B cell (primary cell): ENCODE results near the gene PRDM15.

Source experiments
- EZH2 ChIP-seq: IDR thresholded peaks from 2 replicates; pipeline ENCODE4 v1.6.1; 2012; ENCODE audit warnings: borderline replicate concordance, low read depth, mild to moderate bottlenecking, moderate library complexity, low read length; ENCODE audit not compliant: insufficient read depth, poor library complexity, severe bottlenecking
- TF ChIP-seq, protein P1 (sequence below): fragments of 200-600 bp; IDR thresholded peaks from one replicate; pipeline ENCODE4 v1.8.0; 2022; ENCODE audit warnings: antibody characterized with exemption, mild to moderate bottlenecking

GRCh38 chr21:41894511-41894910, 15.4 kb upstream of the PRDM15 start:
- TF ChIP-seq, protein P1, sequence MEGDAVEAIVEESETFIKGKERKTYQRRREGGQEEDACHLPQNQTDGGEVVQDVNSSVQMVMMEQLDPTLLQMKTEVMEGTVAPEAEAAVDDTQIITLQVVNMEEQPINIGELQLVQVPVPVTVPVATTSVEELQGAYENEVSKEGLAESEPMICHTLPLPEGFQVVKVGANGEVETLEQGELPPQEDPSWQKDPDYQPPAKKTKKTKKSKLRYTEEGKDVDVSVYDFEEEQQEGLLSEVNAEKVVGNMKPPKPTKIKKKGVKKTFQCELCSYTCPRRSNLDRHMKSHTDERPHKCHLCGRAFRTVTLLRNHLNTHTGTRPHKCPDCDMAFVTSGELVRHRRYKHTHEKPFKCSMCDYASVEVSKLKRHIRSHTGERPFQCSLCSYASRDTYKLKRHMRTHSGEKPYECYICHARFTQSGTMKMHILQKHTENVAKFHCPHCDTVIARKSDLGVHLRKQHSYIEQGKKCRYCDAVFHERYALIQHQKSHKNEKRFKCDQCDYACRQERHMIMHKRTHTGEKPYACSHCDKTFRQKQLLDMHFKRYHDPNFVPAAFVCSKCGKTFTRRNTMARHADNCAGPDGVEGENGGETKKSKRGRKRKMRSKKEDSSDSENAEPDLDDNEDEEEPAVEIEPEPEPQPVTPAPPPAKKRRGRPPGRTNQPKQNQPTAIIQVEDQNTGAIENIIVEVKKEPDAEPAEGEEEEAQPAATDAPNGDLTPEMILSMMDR = no peak
- no peak for TF ChIP-seq EZH2
